ENCODE results near the gene GPX3. TPM values are rescaled to one million over a fixed set of nuclear protein-coding genes. Genes with fewer than 3 reads are reported as not detected.

Gene GPX3
- total RNA-seq, 3 donors from 2014 or later: 44.6 to 460 (median 147) TPM

DNA sequence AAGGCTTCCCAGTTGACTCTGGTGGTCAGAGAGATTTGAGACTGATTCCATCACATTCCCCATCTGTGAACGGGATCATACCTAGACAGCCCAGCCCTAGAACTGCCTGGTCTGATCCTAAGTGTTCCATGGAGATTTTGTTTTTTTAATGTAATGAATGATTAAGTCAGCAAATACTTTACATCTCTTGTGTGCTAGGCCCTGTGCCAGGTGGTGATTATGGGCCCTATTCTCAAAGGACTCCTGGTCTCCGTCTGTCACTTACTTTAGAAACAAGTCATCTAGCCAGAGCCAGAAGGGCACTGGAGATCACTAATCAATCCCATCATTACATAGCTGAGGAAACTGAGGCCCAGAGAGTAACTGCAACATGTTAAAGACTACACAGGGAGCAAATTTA lies 1.1 kb upstream of the GPX3 start:
- H3K4me1 ChIP-seq (ENCODE audit: low read depth): no peaks in the 10 kb centered on the region
- no peak for ATAC-seq
- no peaks in the 10 kb centered on the region for H3K9me3 ChIP-seq
- TF ChIP-seq, protein P1, sequence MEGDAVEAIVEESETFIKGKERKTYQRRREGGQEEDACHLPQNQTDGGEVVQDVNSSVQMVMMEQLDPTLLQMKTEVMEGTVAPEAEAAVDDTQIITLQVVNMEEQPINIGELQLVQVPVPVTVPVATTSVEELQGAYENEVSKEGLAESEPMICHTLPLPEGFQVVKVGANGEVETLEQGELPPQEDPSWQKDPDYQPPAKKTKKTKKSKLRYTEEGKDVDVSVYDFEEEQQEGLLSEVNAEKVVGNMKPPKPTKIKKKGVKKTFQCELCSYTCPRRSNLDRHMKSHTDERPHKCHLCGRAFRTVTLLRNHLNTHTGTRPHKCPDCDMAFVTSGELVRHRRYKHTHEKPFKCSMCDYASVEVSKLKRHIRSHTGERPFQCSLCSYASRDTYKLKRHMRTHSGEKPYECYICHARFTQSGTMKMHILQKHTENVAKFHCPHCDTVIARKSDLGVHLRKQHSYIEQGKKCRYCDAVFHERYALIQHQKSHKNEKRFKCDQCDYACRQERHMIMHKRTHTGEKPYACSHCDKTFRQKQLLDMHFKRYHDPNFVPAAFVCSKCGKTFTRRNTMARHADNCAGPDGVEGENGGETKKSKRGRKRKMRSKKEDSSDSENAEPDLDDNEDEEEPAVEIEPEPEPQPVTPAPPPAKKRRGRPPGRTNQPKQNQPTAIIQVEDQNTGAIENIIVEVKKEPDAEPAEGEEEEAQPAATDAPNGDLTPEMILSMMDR (IDR thresholded peaks at IDR 0.05): no peak
- intact Hi-C loops (cut with DNase I, micrococcal nuclease): no loop called here
- no peaks in the 10 kb centered on the region for H3K36me3 ChIP-seq (ENCODE audit: low read depth)
- no peak for DNase-seq
- no peak overlapping the region for H3K4me3 ChIP-seq

DNA sequence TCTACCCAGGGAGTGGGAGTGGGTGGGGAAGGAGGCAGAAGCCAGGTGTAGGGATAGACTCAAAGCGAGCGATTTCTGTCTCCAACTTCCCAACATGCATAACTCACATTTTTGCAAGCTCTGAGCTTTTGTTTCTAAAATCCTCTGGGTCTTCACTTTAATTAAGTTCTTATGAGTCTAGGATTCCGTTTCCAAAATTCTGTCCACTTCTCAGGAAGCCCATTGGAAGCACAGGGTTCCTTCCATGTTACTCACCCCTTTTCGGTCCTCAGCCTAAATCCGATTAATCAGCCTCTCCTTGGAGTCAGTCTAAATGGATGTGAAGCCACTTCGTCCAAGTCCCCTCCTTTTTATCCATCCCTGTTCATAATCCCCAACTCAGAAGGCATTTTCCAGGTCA lies 1.4 kb downstream of the GPX3 start:
- Histone ChIP-seq H3K4me1 (ENCODE audit: low read depth) (no peaks in the 10 kb centered on the region), H3K9me3 (no peaks in the 10 kb centered on the region), H3K36me3 (ENCODE audit: low read depth) (no peaks in the 10 kb centered on the region), H3K4me3 (no peak overlapping the region)
- TF ChIP-seq, protein P1 (IDR thresholded peaks at IDR 0.05): no peak
- no peak for DNase-seq
- intact Hi-C loops (cut with DNase I, micrococcal nuclease): no loop called here
- ATAC-seq: no peak

DNA sequence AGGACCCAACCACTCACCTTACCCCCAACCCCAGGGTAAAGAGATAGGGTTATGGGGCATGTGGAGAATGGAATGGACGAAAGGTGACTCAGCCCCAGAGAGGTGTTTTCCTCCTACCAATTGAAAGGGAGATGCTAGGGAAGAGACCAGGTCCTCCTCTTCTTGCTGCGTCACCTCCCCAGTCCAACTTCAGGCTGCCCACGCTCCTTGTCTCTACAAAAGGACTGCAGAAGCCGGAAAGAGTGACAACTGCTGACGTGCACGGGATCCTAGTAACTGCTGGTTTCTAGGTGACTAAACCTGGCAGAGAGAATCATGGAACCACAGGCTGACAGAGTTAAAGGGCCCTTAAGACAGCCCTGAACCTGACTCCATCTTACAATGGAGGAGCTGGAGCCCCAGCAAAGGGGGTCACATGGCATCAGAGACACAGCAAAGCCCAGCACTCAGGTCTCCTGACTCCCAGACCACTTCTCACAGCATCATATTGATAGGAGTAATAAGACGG lies 2.2 kb downstream of the GPX3 start:
- H3K4me3 ChIP-seq: no peak overlapping the region
- H3K36me3 ChIP-seq (ENCODE audit: low read depth): no peaks in the 10 kb centered on the region
- no peaks in the 10 kb centered on the region for H3K4me1 ChIP-seq (ENCODE audit: low read depth)
- H3K9me3 ChIP-seq: no peaks in the 10 kb centered on the region
- ATAC-seq (no peak), DNase-seq (no peak)
- intact Hi-C loops (cut with DNase I, micrococcal nuclease): no loop called here
- TF ChIP-seq, protein P1 (IDR thresholded peaks at IDR 0.05): no peak

DNA sequence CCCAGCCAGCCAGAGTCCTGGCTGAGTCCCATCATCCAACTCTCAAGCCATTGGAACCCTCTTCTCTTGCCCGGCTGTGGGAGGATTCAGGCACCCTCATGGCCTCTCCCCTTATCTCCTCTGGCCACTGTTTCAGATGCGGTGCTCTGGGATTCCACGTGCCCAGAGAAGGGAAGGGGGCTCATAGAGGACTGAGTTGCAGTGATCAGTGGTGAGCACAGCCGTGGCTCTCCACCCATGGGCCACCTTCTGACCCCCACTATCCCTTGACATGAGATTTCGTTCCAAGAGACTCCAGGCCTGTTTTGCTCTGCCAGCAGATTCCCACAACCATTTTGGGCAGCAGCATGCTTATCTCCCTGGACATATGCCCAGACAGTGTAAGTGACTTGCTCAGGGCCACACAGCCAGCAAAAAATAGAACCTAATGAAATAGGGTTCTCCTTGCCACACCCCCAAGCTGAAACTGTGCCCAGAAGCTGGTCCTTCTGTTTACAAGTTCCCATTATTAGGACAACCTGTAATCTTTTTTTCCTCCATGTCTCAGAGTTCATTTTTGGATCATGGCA lies 2.7 kb downstream of the GPX3 start:
- ATAC-seq: no peak
- peak in 1 of 3 donors; percentile 33 for DNase-seq
- no peaks in the 10 kb centered on the region for H3K4me1 ChIP-seq (ENCODE audit: low read depth)
- TF ChIP-seq, protein P1 (IDR thresholded peaks at IDR 0.05): no peak
- H3K9me3 ChIP-seq: no peaks in the 10 kb centered on the region
- intact Hi-C loops (cut with DNase I, micrococcal nuclease): no loop called here
- H3K36me3 ChIP-seq (ENCODE audit: low read depth): no peaks in the 10 kb centered on the region
- no peak overlapping the region for H3K4me3 ChIP-seq

DNA sequence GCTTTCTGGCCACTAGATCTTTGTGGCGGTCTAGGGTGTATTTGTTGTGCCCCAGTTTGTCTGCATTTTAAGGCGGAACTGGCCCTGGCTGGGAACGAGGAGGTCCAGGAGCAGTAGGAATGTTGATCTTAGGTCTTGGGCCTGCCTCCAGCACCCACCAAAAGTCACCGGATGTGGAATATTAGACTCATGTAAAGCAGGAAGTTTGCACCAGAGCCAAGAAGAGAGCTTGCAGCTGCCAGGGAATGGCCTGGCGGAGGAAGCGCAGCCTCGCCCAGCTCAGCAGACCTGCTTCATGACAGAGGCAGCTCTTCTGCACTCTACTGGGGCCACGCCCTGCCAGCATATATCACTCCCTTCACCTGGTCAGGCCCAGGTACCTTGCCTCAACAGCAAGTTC lies 3.3 kb downstream of the GPX3 start:
- no peaks in the 10 kb centered on the region for H3K36me3 ChIP-seq (ENCODE audit: low read depth)
- TF ChIP-seq, protein P1 (IDR thresholded peaks at IDR 0.05): no peak
- peak; percentile 69 for ATAC-seq
- peak; percentile 69 to 80 (median 76) for DNase-seq
- intact Hi-C loops (cut with DNase I, micrococcal nuclease): no loop called here
- no peaks in the 10 kb centered on the region for H3K9me3 ChIP-seq
- H3K4me3 ChIP-seq: no peak overlapping the region
- no peaks in the 10 kb centered on the region for H3K4me1 ChIP-seq (ENCODE audit: low read depth)
